WTC11 (cell line): Measurements from ENCODE around the gene PLEKHA1.

ENCODE experiments used
- ESRRA ChIP-seq: sonication (generic); formaldehyde crosslinking; IDR thresholded peaks from 2 replicates; pipeline ENCODE4 v1.8.1; 2022; ENCODE audit warnings: mild to moderate bottlenecking, missing genetic modification reagents, borderline replicate concordance
- JUN ChIP-seq: sonication (generic); formaldehyde crosslinking; IDR thresholded peaks from 2 replicates; pipeline ENCODE4 v1.8.0; 2023; ENCODE audit warnings: mild to moderate bottlenecking, missing genetic modification reagents
- OVOL2 ChIP-seq: fragments of 250-450 bp; sonication (Bioruptor Pico); IDR thresholded peaks from 2 replicates; pipeline ENCODE4 v1.9.0; 2021; ENCODE audit warnings: mild to moderate bottlenecking, borderline replicate concordance
- SMAD4 ChIP-seq: sonication (generic); formaldehyde crosslinking; IDR thresholded peaks from 2 replicates; pipeline ENCODE4 v1.8.0; 2022; ENCODE audit warnings: mild to moderate bottlenecking, missing genetic modification reagents
- ZNF121 ChIP-seq: sonication (generic); formaldehyde crosslinking; IDR thresholded peaks from 2 replicates; pipeline ENCODE4 v1.8.0; 2023; ENCODE audit warnings: missing genetic modification reagents
- TF ChIP-seq, protein P1 (sequence below): fragments of 200-600 bp; IDR thresholded peaks from 2 replicates; pipeline ENCODE4 v1.8.0; 2022; ENCODE audit warnings: antibody characterized with exemption

DNA sequence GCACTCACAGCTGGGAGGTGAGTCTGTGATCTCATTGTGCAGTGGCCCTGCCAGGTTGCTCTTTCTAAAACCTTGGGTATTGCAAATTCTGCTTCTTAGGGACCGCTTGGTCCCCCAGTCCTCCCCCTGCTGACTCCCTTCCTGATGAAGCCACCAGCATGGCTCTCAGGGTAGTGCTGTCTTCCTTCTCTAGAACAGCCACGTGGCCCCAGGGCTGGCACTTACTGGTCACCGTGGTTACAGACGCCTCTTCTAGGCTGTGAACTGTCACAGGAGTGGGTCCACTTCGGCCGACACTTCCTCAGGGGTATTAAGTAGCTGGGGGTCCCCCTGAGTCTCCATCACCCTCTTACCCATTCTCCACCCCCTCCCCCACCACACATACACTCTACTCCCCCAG, 84.2 kb downstream of the PLEKHA1 start:
- TF ChIP-seq JUN (CRISPR knock-in tag) (no peak), OVOL2 (CRISPR knock-in tag) (no peak), ZNF121 (CRISPR knock-in tag) (no peak), SMAD4 (CRISPR knock-in tag) (no peak), ESRRA (CRISPR knock-in tag) (no peak)
- TF ChIP-seq, protein P1, sequence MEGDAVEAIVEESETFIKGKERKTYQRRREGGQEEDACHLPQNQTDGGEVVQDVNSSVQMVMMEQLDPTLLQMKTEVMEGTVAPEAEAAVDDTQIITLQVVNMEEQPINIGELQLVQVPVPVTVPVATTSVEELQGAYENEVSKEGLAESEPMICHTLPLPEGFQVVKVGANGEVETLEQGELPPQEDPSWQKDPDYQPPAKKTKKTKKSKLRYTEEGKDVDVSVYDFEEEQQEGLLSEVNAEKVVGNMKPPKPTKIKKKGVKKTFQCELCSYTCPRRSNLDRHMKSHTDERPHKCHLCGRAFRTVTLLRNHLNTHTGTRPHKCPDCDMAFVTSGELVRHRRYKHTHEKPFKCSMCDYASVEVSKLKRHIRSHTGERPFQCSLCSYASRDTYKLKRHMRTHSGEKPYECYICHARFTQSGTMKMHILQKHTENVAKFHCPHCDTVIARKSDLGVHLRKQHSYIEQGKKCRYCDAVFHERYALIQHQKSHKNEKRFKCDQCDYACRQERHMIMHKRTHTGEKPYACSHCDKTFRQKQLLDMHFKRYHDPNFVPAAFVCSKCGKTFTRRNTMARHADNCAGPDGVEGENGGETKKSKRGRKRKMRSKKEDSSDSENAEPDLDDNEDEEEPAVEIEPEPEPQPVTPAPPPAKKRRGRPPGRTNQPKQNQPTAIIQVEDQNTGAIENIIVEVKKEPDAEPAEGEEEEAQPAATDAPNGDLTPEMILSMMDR = no peak
